Hepatocyte (in vitro differentiated cells): ENCODE results near the gene KIF26B. TPM values are rescaled to one million over a fixed set of nuclear protein-coding genes. Genes with fewer than 3 reads are reported as not detected.

Source experiments
- DNase-seq: peaks from one replicate; pipeline ENCODE4 v3.0.0-alpha.2; 2016; ENCODE audit warnings: low spot score
- H2AFZ ChIP-seq: fragments of 200-600 bp; sonication (generic); 2 replicates; pipeline ENCODE4 v1.6.0; 2016; ENCODE audit warnings: antibody characterized with exemption, mild to moderate bottlenecking
- H3K27ac ChIP-seq: fragments of 200-600 bp; sonication (generic); 2 replicates; pipeline ENCODE4 v1.5.1; 2016; ENCODE audit warnings: mild to moderate bottlenecking
- H3K27me3 ChIP-seq: fragments of 200-600 bp; sonication (generic); 2 replicates; pipeline ENCODE4 v1.6.1; 2016
- H3K36me3 ChIP-seq: fragments of 200-600 bp; sonication (generic); replicated peaks from 2 replicates; pipeline ENCODE4 v1.5.1; 2016; ENCODE audit warnings: low read depth; ENCODE audit not compliant: insufficient read depth
- H3K4me1 ChIP-seq: fragments of 200-600 bp; sonication (generic); 2 replicates; pipeline ENCODE4 v1.5.1; 2016; ENCODE audit warnings: mild to moderate bottlenecking, moderate library complexity; ENCODE audit not compliant: insufficient read depth
- H3K4me2 ChIP-seq: fragments of 200-600 bp; sonication (generic); 2 replicates; pipeline ENCODE4 v1.6.0; 2016
- H3K4me3 ChIP-seq: fragments of 200-600 bp; sonication (generic); 2 replicates; pipeline ENCODE4 v1.5.1; 2016; ENCODE audit warnings: mild to moderate bottlenecking
- H3K79me2 ChIP-seq: fragments of 200-600 bp; sonication (generic); 2 replicates; pipeline ENCODE4 v1.6.0; 2017; ENCODE audit warnings: mild to moderate bottlenecking
- H3K9me2 ChIP-seq: fragments of 200-600 bp; sonication (generic); replicated peaks from 2 replicates; pipeline ENCODE4 v1.6.0; 2017; ENCODE audit warnings: mild to moderate bottlenecking; ENCODE audit not compliant: insufficient read depth
- H3K9me3 ChIP-seq: fragments of 200-600 bp; sonication (generic); 2 replicates; pipeline ENCODE4 v1.5.1; 2016; ENCODE audit warnings: low read depth, mild to moderate bottlenecking
- H4K20me1 ChIP-seq: fragments of 200-600 bp; sonication (generic); 2 replicates; pipeline ENCODE4 v1.6.0; 2016; ENCODE audit warnings: mild to moderate bottlenecking; ENCODE audit not compliant: insufficient read depth, poor library complexity, severe bottlenecking
- CTCF ChIP-seq: fragments of 200-600 bp; sonication (generic); IDR thresholded peaks from 2 replicates; pipeline ENCODE4 v1.5.1; 2016; ENCODE audit warnings: antibody characterized with exemption, mild to moderate bottlenecking; ENCODE audit not compliant: poor library complexity
- EZH2 ChIP-seq: fragments of 200-600 bp; sonication (generic); IDR thresholded peaks from 2 replicates; pipeline ENCODE4 v1.6.1; 2016; ENCODE audit warnings: antibody characterized with exemption, mild to moderate bottlenecking, borderline replicate concordance
- EZH2phosphoT487 ChIP-seq: fragments of 200-600 bp; sonication (generic); IDR thresholded peaks from one replicate; pipeline ENCODE4 v1.6.1; 2018; ENCODE audit warnings: antibody characterized with exemption, mild to moderate bottlenecking, low read depth, moderate library complexity; ENCODE audit not compliant: unreplicated experiment, severe bottlenecking
- WGBS: methylation state at CpG from one replicate; pipeline ENCODE4 v1.1.6; 2016; ENCODE audit warnings: low lambda C conversion rate; ENCODE audit errors: missing lambda C conversion rate; 5-methylcytosine and 5-hydroxymethylcytosine counted together
- polyA plus RNA-seq: library from polyadenylated mRNA; unstranded; fragments of >200 nt; fragmentation: Nextera tagmentation; extraction: Ambion mirVana; gene quantifications from 2 replicates; pipeline ENCODE4 v1.2.1, GENCODE V29; 2016
- total RNA-seq: library from RNA; depleted of rRNA; stranded (reverse); fragments of >200 nt; gene quantifications from 2 replicates; pipeline ENCODE4 v1.2.3, GENCODE V29; 2014

KIF26B gene
- total and polyA plus RNA-seq, 2 experiments from 2014 or later = 12.7 to 21.6 TPM

GRCh38 chr1:245416781-245417180, 262.0 kb downstream of the KIF26B start:
- Histone ChIP-seq H3K27me3 (no peaks in the 10 kb centered on the region), H3K36me3 (no peaks in the 10 kb centered on the region), H3K9me2 (no peaks in the 10 kb centered on the region), H3K9me3 (no peaks in the 10 kb centered on the region), H3K4me2 (no peak overlapping the region), H3K4me3 (no peak overlapping the region), H3K4me1 (peaks cover 15% of the 10 kb centered on the region), H3K79me2 (peaks cover 9% of the 10 kb centered on the region), H2AFZ (no peak overlapping the region), H3K27ac (no peak overlapping the region), H4K20me1 (no peaks in the 10 kb centered on the region)
- TF ChIP-seq EZH2 (no peak), CTCF (no peak), EZH2phosphoT487 (no peak)
- WGBS = 100% methylated on average over 2 of the region's 2 CpGs
- DNase-seq = no peak

- no peaks in the 10 kb centered on the region for H3K9me3 ChIP-seq
- no peak for DNase-seq
- TF ChIP-seq EZH2phosphoT487 = no peak
- no peak for TF ChIP-seq EZH2
- TF ChIP-seq CTCF = no peak
- no peaks in the 10 kb centered on the region for H3K27me3 ChIP-seq
- no peaks in the 10 kb centered on the region for H3K9me2 ChIP-seq
- no peak overlapping the region for H3K4me3 ChIP-seq
- no peaks in the 10 kb centered on the region for H3K36me3 ChIP-seq
- no peak overlapping the region for H2AFZ ChIP-seq
- 77% methylated on average over 14 of the region's 14 CpGs for WGBS
- no peak overlapping the region for H3K27ac ChIP-seq
- H4K20me1 ChIP-seq = no peaks in the 10 kb centered on the region
- peaks cover 8% of the 10 kb centered on the region for H3K4me1 ChIP-seq
- no peak overlapping the region for H3K4me2 ChIP-seq
- peaks cover 9% of the 10 kb centered on the region for H3K79me2 ChIP-seq
These were observed 263.3 kb downstream of the KIF26B start for GRCh38 chr1:245418077-245418476.

- Histone ChIP-seq H3K4me3 (no peak overlapping the region), H3K27me3 (no peaks in the 10 kb centered on the region), H2AFZ (no peak overlapping the region), H3K4me1 (peaks cover 2% of the 10 kb centered on the region), H4K20me1 (no peaks in the 10 kb centered on the region), H3K9me3 (no peaks in the 10 kb centered on the region), H3K36me3 (no peaks in the 10 kb centered on the region), H3K27ac (no peak overlapping the region), H3K9me2 (no peaks in the 10 kb centered on the region), H3K79me2 (peaks cover 9% of the 10 kb centered on the region), H3K4me2 (no peak overlapping the region)
- TF ChIP-seq EZH2 = no peak
- no peak for TF ChIP-seq EZH2phosphoT487
- TF ChIP-seq CTCF = no peak
- 83% methylated on average over 15 of the region's 15 CpGs for WGBS
- DNase-seq = no peak
These were observed 264.7 kb downstream of the KIF26B start for GRCh38 chr1:245419461-245419978.
